HL-60/S4 (cell line): ENCODE data around the gene DSCAML1.

ENCODE experiments used
- in situ Hi-C: fragments of 300-500 bp; cut with MboI; formaldehyde crosslinking; loops from 2 replicates; pipeline ENCODE4 v1.14.3; 2022; ENCODE audit warnings: low sequenced_read_pairs

DSCAML1 gene, protein sequence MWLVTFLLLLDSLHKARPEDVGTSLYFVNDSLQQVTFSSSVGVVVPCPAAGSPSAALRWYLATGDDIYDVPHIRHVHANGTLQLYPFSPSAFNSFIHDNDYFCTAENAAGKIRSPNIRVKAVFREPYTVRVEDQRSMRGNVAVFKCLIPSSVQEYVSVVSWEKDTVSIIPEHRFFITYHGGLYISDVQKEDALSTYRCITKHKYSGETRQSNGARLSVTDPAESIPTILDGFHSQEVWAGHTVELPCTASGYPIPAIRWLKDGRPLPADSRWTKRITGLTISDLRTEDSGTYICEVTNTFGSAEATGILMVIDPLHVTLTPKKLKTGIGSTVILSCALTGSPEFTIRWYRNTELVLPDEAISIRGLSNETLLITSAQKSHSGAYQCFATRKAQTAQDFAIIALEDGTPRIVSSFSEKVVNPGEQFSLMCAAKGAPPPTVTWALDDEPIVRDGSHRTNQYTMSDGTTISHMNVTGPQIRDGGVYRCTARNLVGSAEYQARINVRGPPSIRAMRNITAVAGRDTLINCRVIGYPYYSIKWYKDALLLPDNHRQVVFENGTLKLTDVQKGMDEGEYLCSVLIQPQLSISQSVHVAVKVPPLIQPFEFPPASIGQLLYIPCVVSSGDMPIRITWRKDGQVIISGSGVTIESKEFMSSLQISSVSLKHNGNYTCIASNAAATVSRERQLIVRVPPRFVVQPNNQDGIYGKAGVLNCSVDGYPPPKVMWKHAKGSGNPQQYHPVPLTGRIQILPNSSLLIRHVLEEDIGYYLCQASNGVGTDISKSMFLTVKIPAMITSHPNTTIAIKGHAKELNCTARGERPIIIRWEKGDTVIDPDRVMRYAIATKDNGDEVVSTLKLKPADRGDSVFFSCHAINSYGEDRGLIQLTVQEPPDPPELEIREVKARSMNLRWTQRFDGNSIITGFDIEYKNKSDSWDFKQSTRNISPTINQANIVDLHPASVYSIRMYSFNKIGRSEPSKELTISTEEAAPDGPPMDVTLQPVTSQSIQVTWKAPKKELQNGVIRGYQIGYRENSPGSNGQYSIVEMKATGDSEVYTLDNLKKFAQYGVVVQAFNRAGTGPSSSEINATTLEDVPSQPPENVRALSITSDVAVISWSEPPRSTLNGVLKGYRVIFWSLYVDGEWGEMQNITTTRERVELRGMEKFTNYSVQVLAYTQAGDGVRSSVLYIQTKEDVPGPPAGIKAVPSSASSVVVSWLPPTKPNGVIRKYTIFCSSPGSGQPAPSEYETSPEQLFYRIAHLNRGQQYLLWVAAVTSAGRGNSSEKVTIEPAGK (N-terminal part only)

DNA sequence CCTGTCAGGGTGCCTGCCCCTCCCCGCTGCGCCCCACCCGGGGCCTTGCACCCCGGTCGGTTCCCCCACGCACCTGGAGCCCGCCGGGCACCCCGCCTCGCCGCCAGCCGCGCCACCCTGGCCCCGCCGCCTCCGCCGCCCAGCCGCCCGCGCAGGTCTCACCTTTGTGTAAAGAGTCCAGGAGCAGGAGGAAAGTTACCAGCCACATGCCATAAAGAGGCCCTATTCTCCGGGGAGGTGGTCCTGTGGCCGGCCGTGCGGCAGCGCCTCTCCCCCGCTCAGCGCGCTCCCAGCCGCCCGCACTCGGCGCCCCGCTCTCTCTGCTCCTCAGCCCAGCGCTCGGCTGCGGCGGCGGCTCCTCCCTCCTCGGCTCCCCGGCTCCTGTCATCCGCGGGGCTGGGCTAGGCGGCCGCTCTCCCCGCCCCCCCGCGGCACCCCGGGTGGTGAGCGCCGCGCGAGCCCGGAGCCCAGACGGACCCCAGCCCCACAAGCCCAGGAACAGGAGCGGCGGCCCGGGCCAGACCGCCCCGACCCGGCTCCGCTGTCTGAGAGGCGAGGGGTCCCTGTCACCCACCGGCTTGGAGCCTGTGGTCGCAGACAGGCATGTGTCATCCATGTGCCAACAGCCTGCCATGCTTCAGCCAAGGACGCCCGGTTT, at the start of gene DSCAML1:
Gene DSCAML1 (minus strand): TSS at position 345 of the 658 bp plus-strand sequence. CDS start 137 bp downstream, at position 208.
- in situ Hi-C loops, result no loop called here

DNA sequence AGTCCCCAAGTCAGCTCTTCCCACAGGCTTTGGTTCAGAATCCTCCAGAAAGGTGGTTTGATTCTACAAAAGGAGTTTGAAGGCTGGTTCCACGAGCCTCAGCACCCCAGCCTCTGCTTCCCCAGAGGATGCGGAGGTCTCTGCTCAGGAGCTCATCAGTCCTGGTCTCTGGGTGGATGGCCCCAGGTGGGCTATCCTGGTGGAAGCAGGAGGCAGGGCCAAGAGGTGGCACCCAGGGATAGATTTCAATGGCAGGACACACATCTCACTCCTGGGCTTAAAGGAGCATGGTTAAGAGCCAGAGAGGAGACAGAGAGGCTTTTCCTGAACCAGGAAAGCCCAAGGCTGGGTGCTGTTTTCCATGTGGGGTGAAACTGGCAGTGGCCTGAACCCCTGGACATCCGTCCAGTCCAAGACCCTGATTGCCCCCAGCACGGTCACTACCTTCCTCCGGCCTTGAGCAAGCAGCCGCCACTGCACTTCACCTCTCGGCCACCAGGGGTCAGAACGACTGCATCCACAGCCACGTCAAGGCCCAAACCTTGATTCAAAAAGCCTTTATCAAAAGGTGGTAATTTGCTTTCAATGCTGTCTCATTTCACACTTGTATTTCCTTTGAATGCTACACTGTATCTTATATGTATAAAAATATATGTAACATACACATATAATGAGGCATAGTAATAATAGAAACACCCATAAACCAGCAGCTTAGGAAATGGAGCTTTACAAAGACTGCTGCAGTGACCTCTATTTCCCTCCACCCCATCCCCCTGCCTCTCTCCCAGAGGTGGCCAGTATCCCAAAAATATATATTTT, 46.9 kb upstream of the DSCAML1 start:
- in situ Hi-C loops, result no loop called here

DNA sequence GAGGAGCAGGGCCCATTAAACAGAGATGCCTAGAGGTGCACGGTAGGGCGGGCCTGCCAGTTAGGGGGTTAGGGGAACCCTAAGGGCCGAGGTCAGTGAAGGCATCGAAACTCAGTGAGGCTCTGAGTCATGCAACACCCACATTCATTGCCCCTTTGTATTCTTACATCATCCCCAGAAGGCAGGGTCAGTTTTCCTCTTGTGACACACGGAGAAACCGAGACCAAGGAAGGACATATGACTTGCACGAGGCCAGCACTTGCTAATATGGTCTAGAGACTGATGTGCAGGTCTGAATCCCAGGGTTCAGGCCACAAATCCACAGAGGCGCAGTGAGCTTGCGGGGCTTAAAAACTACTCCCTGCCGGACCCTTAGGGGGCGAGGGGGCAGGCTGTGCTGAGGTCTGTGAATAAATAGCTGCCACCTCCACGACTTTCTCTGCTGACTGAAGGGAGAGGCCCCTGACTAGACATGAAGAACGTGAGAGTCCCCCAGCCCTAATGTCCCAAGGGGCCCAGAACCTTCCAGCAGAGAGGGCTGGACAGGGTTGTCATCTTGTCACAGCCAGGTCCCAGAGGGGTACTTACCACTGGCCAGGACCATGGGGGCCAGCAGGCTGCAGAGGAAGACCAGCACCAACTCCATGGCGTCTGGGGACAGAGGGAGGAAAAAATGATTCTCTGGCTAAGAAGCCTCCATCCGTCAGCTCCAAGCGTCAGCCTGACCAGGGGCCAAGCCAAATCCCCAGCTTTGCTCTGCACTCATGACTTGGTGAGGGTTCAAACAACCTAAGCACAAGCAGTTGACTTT, 45.3 kb upstream of the DSCAML1 start:
- in situ Hi-C loops, result no loop called here

DNA sequence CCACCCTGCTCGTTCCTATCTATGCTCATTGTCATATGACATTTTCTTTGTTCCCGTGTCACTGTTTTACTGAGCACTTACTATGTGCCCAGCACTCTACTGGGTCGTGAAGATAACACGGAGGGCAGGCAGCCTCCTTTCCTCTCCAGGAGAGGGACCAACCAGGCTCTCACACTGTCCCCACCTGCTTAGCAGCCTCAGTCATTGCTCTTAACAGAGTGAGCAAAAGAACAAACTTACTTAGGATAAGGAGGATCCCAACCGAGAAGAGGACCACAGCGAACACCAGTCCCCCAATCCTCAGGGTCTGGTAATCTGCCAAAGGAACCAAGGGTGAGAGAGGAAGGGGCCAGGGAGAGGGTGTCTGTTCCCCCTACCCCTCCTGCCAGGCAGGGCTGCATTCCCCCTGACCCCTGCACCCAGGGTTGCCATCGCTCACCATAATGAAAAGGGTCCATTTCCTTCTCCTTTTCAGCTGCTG, 44.6 kb upstream of the DSCAML1 start:
- in situ Hi-C loops, result no loop called here

DNA sequence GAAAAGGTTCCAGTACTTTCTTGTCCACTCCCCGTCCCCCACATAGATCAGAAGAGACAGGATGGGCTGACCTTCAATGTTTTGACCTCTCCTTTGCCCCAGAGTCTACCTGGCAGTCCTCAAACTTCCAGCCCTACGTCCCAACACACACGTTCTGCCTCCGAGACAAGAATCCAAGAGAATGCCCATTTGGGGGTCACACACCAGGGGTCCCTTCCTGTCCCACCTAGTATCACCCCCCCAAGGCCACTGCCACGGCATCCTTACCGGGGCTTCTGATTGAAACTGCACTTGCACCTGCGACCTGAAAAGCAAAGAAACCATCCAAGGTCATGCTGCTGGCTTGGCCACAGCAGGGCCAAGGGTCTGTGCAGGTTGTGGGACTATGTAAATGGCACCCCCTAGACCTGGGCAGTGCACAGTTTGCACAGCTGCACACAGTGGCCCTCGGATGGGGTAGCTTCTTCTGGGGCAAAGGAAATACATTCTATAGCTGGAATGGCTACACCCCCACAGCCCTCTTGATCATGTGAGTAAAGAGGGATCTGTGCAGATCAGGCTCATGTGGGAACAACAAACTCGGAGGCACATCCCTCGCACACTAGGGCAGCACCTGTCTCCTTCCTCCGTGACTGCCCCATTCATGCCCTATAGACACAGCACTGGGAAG, 44.0 kb upstream of the DSCAML1 start:
- in situ Hi-C loops, result no loop called here

DNA sequence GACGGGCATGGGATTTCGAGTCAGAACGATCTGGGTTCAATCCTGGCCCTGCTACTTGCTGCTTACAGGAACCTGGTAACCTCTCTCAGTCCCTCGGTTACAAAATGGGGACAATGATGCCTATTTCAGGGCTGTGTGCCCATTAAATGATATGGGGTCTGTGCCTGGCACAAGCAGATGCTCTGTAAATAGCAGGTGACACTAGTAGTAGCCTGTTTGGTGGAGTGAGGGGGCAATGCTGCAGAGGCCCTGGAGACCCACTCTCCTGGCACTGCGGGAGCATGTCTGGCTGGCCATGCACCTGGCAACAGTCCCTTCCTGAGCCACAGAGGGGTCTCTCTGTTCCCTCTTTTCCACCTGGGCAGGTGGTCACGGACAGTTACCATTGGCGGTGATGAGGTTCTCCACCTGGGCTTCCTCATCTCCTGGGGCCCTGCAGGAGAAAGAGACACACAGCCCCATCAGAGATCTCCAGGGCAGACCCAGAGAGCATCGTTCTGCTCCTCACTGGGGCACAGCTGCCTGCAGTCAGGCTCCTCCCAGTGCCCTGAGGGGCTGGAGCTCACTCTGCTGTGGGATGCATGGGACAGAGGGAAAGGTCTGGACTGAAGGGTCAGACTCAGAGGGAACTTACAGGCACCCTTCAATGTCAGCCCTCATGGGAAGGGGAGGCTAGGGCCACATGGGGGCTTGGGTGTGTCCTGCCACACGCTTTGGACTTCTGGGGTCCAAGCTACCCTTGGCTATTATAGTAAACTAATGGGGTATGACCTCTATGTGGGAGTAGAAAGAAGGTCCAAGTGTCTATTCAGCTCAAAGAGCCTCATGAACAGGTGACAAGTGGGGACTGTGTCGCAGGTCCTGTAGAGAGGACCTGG, 43.2 kb upstream of the DSCAML1 start:
- in situ Hi-C loops, result no loop called here

DNA sequence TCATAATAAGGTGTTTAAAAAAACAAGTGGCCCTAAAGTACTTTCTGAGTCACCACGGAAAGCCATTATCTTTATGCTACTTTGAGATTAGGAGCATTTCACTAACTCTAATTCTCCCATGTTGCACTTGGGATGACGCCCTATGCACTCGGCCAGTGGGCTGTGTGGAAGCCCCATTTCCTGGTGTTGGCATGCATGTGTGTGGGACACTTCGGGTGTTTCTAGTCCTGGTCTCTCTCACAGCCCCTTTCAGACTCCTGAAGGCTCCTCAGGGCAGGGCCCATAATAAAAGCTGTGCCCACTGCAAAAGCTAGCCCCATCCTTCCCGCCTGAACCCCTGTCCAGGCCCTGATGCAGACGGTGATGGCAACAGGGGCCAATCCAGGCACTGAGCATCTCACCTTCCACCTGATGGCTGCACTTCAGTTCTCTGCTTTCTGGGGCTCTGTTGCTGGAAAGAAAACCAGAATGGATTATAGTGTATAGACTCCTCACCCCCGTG, 42.4 kb upstream of the DSCAML1 start:
- in situ Hi-C loops, result no loop called here

DNA sequence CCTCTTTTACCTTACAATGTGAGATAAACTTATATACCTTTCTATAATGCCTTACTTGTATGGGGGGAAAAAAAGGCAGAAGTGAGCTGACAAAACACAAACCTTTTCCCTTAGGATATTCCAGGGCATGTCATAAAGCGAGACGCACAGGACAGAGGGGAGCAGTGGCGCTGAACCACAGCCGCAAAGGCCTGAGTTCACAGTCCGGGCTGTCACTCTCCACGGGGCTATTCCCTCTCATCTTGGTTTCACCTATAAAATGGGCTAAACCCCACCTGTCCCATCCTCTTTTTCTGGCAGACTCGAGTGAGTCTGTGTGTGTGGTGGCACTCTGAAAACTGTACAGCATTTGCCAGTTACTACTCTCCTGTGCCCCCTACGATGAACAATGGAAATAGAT, 41.9 kb upstream of the DSCAML1 start:
- in situ Hi-C loops, result no loop called here

DNA sequence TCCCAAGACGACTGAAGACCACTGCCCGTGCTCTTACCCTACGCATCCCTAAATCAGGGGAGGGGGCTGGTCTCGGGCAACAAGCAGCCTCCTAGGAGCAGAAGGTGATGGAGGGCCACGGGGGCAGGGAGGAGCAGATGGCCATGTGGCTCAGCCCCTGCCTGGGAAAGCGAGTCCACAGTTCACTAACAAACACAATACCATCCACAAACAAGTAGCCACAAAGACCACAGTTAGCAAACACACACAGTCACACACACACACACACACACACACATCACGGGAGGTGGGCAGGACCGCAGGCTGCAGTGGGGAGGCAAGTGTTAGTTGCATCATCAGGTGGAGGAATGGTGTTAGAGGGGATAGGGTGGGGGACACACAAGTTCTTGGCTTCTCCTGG, 40.8 kb upstream of the DSCAML1 start:
- in situ Hi-C loops, result no loop called here

DNA sequence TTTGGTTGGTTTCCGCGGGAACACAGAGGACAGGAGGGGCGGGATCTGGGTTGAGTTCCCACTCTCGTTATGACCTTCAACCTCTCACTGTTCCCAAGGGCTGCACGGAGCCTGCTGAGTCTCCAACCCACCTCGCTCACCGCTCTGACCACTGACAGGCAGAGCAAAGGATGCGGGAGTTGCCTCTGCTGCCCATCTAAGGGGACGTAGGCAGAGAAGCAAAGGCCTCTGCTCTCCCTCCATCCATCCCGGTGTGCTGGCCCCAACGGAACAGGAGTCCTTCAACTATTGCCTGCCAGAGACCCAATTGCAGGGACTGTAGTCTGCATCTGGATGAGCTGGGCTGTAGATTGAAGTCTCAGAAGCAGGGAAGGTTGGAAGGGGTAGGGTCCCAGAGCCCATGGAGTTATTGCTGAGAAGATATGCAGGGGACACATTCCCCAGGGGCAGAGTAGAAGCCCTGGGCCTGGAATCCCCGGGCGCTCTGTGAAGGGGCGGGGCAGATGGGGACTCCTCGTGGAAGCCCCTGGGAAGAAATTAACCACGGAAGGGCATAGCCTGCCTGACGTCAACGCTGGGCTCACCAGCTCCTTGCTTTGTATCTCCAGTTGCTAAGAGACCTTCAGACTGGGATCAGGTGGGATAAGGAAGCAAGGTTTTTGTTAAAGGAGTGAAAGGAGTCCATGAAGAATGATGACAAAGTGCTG, 40.2 kb upstream of the DSCAML1 start:
- in situ Hi-C loops, result no loop called here

DNA sequence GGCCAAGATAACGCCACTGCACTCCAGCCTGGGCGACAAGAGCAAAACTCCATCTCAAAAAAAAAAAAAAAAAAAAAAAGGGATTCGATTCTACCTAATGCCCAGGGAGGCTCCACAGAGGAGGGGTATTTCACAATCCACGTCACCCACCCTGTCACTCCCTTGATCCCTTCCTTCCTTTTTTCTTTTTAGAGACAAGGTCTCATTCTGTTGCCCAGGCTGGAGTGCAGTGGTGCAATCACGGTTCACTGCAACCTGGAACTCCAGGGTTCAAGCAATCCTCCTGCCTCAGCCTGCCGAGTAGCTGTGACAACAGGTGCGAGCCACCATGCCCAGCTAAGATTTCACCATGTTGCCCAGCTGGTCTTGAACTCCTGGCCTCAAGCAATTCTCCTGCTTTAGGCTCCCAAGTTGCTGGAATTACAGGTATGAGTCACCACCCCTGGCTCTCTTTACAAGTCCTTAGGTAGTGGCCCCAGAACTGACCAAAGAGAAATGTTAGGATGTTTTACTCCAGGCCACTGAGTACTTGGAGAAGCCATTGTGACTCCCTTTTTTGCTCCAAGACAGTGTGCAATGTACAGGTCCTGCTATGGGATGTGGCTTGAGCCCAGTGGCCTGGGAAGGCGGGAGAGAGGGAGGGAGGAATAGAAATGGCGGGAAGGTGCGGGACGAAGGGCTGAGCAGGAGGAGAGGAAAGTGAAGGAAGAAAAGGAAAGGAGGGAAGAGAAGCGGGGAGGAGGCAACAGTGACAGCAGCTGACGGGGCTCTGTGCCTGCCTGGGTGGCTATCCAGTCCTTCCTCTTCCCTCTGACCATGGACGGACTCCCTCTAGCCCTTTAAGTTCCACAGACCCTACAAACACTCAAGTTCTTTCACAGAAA, 39.3 kb upstream of the DSCAML1 start:
- in situ Hi-C loops, result no loop called here

DNA sequence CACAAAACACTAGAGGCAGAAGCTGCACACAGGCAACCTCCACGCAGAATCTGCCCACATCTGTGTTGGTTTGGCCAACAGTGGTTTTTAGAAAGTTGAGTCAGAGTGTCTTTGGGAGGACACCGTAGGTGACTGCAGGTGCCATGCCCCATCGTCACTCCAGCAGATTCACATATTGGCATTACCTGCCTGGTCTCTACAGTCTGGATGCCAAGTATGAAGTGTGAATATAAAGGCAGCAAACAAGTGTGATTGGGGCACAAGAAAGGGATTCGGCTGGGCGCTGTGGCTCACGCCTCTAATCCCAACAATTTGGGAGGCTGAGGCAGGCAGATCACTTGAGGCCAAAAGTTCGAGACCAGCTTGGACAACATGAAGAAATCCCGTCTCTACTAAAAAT, 38.6 kb upstream of the DSCAML1 start:
- in situ Hi-C loops, result no loop called here

DNA sequence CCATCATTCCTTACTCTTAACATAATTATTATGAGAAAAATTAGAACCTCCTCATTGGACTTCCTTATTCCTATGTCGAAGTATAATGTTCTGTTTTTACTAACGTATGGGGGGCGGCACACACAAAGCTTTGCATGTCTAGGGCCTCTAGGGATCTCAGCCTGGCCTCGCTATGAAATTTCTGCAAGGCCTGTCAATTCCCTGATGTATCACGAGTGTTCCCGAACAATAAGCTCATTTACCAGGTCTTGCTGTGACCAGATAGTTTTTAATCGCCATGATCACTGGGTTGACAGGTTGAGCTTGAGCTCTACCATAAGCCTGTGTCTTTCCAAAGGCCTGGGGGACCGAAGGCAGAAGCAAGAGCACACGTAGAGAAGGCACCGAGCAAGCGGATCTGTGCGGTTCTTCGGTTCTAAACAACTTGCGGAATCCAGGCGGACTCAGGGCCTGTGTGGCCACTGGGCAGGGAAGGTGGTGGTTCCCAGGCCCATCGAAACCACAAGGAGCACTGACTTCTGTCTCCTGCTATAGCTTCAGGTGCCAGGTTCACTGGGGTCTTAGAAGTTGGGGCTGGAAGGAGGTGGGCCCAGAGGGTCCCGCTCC, 37.9 kb upstream of the DSCAML1 start:
- in situ Hi-C loops, result no loop called here

DNA sequence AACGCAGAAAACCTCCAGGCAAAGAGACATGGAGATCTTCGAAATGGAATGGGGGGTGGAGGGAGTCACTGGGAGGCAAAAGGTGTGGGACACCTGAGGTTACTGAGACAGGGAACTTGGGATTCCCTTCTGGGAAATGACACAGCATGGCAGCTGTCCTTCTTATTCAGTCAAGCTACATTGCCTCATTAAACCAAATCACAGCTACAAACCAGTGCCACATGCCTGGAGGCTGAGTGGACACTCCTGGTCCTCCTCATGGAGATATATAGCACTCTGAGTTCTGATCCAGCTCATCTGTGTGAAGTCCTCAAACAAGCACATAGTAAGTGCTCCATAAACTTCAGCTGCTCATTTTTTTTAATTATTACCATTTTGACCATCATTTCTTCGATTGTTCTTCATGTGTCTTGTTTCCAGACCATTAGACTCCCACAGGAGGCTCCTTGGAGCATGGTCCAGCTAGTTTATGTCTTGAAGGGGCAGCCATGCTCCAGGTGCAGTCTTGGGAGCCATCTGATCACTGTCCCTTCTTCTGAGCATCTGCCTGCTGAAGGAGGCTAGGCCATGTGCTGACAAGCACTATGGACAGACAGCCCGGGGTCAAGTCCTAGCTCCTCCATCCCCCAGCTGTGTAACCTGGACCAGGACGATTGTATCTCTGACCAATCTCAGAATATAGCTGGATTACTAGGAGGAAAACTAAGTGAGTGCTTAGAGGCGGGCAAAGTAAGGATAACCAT, 37.2 kb upstream of the DSCAML1 start:
- in situ Hi-C loops, result no loop called here
